Endometrium (tissue), 2 donors: ENCODE data around the gene KRTAP10-3.

ENCODE experiments used
- FAIRE-seq: peaks from 2 replicates; lab custom pipeline; 2012; peaks lifted over from hg19 to GRCh38; lab: Jason Lieb, UNC
- donor health status: control.
- donor health status: control.

Gene KRTAP10-3

GRCh38 chr21:44527983-44528633 is 30.5 kb downstream of the KRTAP10-3 start:
- no peak for FAIRE-seq

- no peak for FAIRE-seq
Observed at GRCh38 chr21:44527156-44527982, 31.2 kb downstream of the KRTAP10-3 start.

- FAIRE-seq = no peak
Observed at GRCh38 chr21:44526096-44526997, 32.2 kb downstream of the KRTAP10-3 start.

- FAIRE-seq = no peak
Observed at GRCh38 chr21:44525391-44526095, 33.1 kb downstream of the KRTAP10-3 start.

- no peak for FAIRE-seq
Observed at GRCh38 chr21:44524414-44525371, 33.9 kb downstream of the KRTAP10-3 start.

- FAIRE-seq = no peak
Observed at GRCh38 chr21:44523567-44524413, 34.8 kb downstream of the KRTAP10-3 start.

GRCh38 chr21:44522753-44523204 is 35.8 kb downstream of the KRTAP10-3 start:
- no peak for FAIRE-seq

GRCh38 chr21:44521928-44522752 is 36.5 kb downstream of the KRTAP10-3 start:
- FAIRE-seq = no peak

GRCh38 chr21:44521301-44521927 is 37.2 kb downstream of the KRTAP10-3 start:
- no peak for FAIRE-seq

- no peak for FAIRE-seq
Observed at GRCh38 chr21:44520326-44521300, 38.0 kb downstream of the KRTAP10-3 start.

GRCh38 chr21:44519346-44520325 is 39.0 kb downstream of the KRTAP10-3 start:
- FAIRE-seq = no peak

- FAIRE-seq = no peak
Observed at GRCh38 chr21:44518686-44519085, 39.9 kb downstream of the KRTAP10-3 start.

GRCh38 chr21:44517175-44517899 is 41.3 kb downstream of the KRTAP10-3 start:
- no peak for FAIRE-seq

GRCh38 chr21:44516828-44517174 is 41.8 kb downstream of the KRTAP10-3 start:
- no peak for FAIRE-seq

GRCh38 chr21:44516342-44516741 is 42.3 kb downstream of the KRTAP10-3 start:
- no peak for FAIRE-seq
